Loucy (cell line): ENCODE results near the gene KITLG.

Source experiments
- H2AFZ ChIP-seq: fragments of 200-600 bp; sonication (generic); 2 replicates; pipeline ENCODE4 v1.6.0; 2016; ENCODE audit warnings: antibody characterized with exemption, mild to moderate bottlenecking, low read length, moderate library complexity
- H3F3A ChIP-seq: fragments of 200-600 bp; 2 replicates; pipeline ENCODE4 v1.6.0; 2016; ENCODE audit warnings: antibody characterized with exemption, low read depth, mild to moderate bottlenecking
- H3K27me3 ChIP-seq: fragments of 200-600 bp; sonication (generic); 2 replicates; pipeline ENCODE4 v1.6.1; 2014; ENCODE audit warnings: low read length, mild to moderate bottlenecking; ENCODE audit not compliant: insufficient read depth, poor library complexity, severe bottlenecking
- H3K36me3 ChIP-seq: fragments of 200-600 bp; sonication (generic); 2 replicates; pipeline ENCODE4 v1.6.1; 2016; ENCODE audit warnings: low read length; ENCODE audit not compliant: insufficient read depth
- H3K4me1 ChIP-seq: fragments of 200-600 bp; sonication (generic); 2 replicates; pipeline ENCODE4 v1.5.1; 2014; ENCODE audit warnings: low read length, mild to moderate bottlenecking; ENCODE audit not compliant: insufficient read depth, poor library complexity, severe bottlenecking
- H3K4me2 ChIP-seq: fragments of 200-600 bp; sonication (generic); 2 replicates; pipeline ENCODE4 v1.6.0; 2014; ENCODE audit warnings: antibody characterized with exemption, low read length, low read depth, mild to moderate bottlenecking; ENCODE audit not compliant: poor library complexity, severe bottlenecking
- H3K4me3 ChIP-seq: fragments of 200-600 bp; sonication (generic); 2 replicates; pipeline ENCODE4 v1.5.1; 2014; ENCODE audit warnings: low read length, mild to moderate bottlenecking, mixed read lengths; ENCODE audit not compliant: poor library complexity, severe bottlenecking
- H3K79me2 ChIP-seq: fragments of 200-600 bp; sonication (generic); 2 replicates; pipeline ENCODE4 v1.6.1; 2014; ENCODE audit warnings: low read length; ENCODE audit not compliant: insufficient read depth
- H3K9ac ChIP-seq: fragments of 200-600 bp; sonication (generic); 2 replicates; pipeline ENCODE4 v1.6.0; 2014; ENCODE audit warnings: mild to moderate bottlenecking, low read depth, low read length, moderate library complexity; ENCODE audit not compliant: poor library complexity, severe bottlenecking
- H3K9me2 ChIP-seq: fragments of 200-600 bp; sonication (generic); replicated peaks from 2 replicates; pipeline ENCODE4 v1.6.1; 2016; ENCODE audit warnings: low read depth, low read length, mixed read lengths
- H3K9me3 ChIP-seq: fragments of 200-600 bp; sonication (generic); 2 replicates; pipeline ENCODE4 v1.6.1; 2014; ENCODE audit warnings: mild to moderate bottlenecking, antibody characterized with exemption, low read length, low read depth; ENCODE audit not compliant: insufficient read depth
- H4K20me1 ChIP-seq: fragments of 200-600 bp; sonication (generic); 2 replicates; pipeline ENCODE4 v1.6.0; 2014; ENCODE audit warnings: antibody characterized with exemption, low read length, mild to moderate bottlenecking; ENCODE audit not compliant: insufficient read depth, poor library complexity, severe bottlenecking
- EZH2phosphoT487 ChIP-seq: fragments of 200-600 bp; IDR thresholded peaks from 2 replicates; pipeline ENCODE4 v1.6.1; 2018; ENCODE audit warnings: antibody characterized with exemption, mild to moderate bottlenecking, moderate library complexity, borderline replicate concordance
- TF ChIP-seq, protein P1 (sequence below): fragments of 200-600 bp; sonication (generic); conservative IDR thresholded peaks from 2 replicates; pipeline ENCODE4 v1.5.1; 2014; ENCODE audit warnings: mild to moderate bottlenecking, antibody characterized with exemption, low read length

Gene KITLG

DNA sequence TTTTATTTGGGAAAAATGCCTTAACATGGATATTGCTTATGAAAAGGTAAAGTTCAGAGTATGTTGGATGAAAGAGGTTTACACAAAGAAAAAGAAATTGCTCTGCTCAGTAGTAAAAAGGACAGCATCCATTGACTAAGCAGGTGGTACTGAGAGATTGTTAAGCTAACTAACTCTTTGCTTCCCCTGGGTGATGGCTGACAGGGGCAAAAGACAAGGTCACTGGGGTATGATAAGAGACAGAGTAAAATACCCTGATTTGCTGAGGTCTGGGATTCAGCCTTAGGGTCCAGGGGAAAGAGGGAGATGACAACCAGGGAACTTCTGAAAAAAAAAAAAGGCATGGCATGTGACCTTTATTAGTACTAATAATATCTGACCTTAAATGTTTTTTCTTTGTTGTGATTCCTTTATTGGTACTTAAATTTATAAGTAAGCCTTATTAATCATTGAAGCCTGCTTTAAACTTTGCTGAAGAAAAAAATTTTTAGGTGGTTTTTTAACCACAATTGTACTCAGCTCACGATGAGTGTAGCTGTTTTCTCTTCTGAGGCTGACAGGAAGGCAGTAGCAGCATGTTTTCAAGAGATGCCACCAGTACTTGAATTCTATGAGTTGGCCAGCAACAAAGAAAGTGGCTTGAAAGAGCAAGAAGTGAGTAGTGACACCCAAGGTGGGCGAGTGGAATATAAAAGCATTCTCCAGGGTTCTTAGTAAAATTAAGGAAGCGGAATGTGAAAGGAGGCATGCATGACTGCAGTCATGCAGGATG, 43.7 kb upstream of the KITLG start:
- Histone ChIP-seq H3K4me2 (no peak overlapping the region), H3K4me1 (no peaks in the 10 kb centered on the region), H3K9ac (no peak overlapping the region), H3K9me3 (0 out of 2 replicates have a peak, but pooled peaks cover 3% of the 10 kb centered on the region), H3K79me2 (no peaks in the 10 kb centered on the region), H4K20me1 (no peaks in the 10 kb centered on the region), H3K4me3 (no peak overlapping the region), H3K9me2 (no peaks in the 10 kb centered on the region), H2AFZ (no peak overlapping the region), H3K36me3 (no peaks in the 10 kb centered on the region), H3F3A (no peaks in the 10 kb centered on the region), H3K27me3 (no peaks in the 10 kb centered on the region)
- no peak for TF ChIP-seq EZH2phosphoT487
- TF ChIP-seq, protein P1, sequence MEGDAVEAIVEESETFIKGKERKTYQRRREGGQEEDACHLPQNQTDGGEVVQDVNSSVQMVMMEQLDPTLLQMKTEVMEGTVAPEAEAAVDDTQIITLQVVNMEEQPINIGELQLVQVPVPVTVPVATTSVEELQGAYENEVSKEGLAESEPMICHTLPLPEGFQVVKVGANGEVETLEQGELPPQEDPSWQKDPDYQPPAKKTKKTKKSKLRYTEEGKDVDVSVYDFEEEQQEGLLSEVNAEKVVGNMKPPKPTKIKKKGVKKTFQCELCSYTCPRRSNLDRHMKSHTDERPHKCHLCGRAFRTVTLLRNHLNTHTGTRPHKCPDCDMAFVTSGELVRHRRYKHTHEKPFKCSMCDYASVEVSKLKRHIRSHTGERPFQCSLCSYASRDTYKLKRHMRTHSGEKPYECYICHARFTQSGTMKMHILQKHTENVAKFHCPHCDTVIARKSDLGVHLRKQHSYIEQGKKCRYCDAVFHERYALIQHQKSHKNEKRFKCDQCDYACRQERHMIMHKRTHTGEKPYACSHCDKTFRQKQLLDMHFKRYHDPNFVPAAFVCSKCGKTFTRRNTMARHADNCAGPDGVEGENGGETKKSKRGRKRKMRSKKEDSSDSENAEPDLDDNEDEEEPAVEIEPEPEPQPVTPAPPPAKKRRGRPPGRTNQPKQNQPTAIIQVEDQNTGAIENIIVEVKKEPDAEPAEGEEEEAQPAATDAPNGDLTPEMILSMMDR: no peak

DNA sequence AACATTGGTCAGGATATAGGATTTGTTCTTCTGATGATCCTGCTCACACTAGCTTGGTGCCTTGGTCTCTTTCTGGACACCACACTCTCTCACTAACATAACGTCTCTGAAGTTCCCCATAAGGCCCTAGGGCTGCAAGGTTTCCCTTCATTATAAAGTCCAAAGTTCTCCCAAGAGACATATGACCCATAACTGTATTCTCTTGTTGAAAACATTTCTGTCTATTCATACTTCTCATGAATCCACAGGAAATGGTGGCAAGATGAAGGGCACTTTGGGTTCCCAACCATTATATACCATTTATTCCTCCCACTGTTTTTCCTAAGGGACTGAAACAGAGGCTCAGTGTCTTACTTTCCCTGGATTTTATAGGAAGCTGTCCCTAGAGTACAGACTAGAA, 37.1 kb upstream of the KITLG start:
- no peak overlapping the region for H2AFZ ChIP-seq
- no peaks in the 10 kb centered on the region for H4K20me1 ChIP-seq
- 0 out of 2 replicates have a peak, but pooled peaks cover 3% of the 10 kb centered on the region for H3K9me3 ChIP-seq
- no peaks in the 10 kb centered on the region for H3F3A ChIP-seq
- no peak overlapping the region for H3K4me3 ChIP-seq
- no peak overlapping the region for H3K9ac ChIP-seq
- H3K4me2 ChIP-seq: no peak overlapping the region
- no peaks in the 10 kb centered on the region for H3K9me2 ChIP-seq
- no peaks in the 10 kb centered on the region for H3K4me1 ChIP-seq
- no peaks in the 10 kb centered on the region for H3K36me3 ChIP-seq
- no peaks in the 10 kb centered on the region for H3K27me3 ChIP-seq
- H3K79me2 ChIP-seq: no peaks in the 10 kb centered on the region
- TF ChIP-seq, protein P1: no peak
- no peak for TF ChIP-seq EZH2phosphoT487

DNA sequence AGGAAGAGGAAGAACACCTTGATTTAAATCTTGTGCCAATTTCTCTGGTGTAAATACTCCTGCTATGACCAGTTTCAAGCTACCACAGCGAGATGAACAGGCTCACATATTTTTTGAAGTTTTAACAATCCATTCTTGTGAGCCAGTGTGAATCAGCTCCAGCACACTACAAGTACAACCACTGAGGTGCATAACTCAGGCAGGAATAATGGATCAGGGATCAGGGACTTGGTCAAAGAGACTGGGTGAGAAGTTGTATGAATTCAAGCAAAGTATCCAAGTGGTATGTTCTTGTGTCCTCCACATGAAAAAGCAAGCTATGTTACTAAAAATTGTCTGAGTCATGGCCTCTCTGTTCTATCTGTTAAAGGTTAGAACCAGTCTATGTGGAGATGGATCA, 35.2 kb upstream of the KITLG start:
- Histone ChIP-seq H2AFZ (no peak overlapping the region), H3K79me2 (no peaks in the 10 kb centered on the region), H3K9ac (no peak overlapping the region), H3K4me1 (no peaks in the 10 kb centered on the region), H3K4me3 (no peak overlapping the region), H3K9me2 (no peaks in the 10 kb centered on the region), H3K27me3 (no peaks in the 10 kb centered on the region), H3K36me3 (no peaks in the 10 kb centered on the region), H4K20me1 (no peaks in the 10 kb centered on the region), H3F3A (no peaks in the 10 kb centered on the region), H3K9me3 (no peaks in the 10 kb centered on the region), H3K4me2 (no peak overlapping the region)
- TF ChIP-seq, protein P1: no peak
- TF ChIP-seq EZH2phosphoT487: no peak
